LNCaP clone FGC (cell line): ENCODE measurements around the gene CYP27C1.

ENCODE experiments used
- DNase-seq: peaks from one replicate; pipeline ENCODE4 v3.0.0-alpha.2; 2011; ENCODE audit warnings: low read depth
- H3K4me3 ChIP-seq: 2 replicates; pipeline ENCODE4 v1.5.1; 2011; ENCODE audit warnings: mild to moderate bottlenecking, low read depth, low read length, control low read depth
- TF ChIP-seq, protein P1 (sequence below): IDR thresholded peaks from 2 replicates; pipeline ENCODE4 v1.5.1; 2012; ENCODE audit warnings: mild to moderate bottlenecking; ENCODE audit not compliant: control insufficient read depth, insufficient read depth; ENCODE audit errors: extremely low read depth

The CYP27C1 gene

DNA sequence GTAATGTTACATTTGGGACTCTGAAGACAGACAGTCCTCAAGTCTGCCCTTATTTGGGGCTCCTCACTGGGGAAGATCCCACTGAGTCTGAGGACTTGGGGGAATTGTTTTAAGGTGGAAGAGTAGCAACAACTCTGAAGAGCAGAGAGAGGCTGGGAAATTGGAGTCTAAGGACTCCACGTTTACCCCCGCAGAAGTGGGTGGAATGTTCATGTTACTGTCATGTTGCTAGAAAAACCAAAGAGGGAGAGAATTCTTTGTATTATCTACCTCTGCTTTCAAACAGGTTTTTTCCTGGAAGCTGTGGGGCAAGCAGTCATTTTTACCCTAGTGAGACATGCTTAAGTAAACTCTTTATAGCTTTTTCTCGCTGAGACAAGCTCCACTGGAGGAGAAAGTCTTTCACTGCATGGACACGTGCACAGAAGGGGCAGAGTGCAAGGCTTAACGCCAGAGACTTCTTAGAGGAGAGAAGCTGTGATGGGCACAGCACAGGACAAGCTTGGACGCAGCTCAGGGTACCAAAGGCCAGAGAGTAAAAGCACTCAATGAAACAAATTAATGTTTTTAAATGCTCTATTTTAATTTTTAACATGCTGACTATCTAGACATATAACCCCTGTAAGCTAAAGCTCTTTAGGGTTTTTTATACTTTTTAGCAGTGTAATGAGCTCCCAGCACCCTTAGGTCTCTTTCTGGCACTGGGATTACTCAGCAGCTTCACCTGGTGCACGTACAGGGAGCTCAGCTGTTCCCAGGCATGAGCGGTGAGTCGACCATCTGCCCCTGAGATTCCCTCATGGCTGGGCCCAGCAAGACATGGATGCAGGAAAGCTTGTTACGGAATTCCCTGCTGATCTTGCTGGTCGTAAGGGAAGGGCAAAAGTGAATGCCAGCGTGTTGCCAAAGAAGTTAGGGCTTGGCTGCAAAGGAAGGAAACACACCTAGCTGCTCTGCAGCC is 58.6 kb downstream of the CYP27C1 start:
- H3K4me3 ChIP-seq = no peak overlapping the region
- TF ChIP-seq, protein P1, sequence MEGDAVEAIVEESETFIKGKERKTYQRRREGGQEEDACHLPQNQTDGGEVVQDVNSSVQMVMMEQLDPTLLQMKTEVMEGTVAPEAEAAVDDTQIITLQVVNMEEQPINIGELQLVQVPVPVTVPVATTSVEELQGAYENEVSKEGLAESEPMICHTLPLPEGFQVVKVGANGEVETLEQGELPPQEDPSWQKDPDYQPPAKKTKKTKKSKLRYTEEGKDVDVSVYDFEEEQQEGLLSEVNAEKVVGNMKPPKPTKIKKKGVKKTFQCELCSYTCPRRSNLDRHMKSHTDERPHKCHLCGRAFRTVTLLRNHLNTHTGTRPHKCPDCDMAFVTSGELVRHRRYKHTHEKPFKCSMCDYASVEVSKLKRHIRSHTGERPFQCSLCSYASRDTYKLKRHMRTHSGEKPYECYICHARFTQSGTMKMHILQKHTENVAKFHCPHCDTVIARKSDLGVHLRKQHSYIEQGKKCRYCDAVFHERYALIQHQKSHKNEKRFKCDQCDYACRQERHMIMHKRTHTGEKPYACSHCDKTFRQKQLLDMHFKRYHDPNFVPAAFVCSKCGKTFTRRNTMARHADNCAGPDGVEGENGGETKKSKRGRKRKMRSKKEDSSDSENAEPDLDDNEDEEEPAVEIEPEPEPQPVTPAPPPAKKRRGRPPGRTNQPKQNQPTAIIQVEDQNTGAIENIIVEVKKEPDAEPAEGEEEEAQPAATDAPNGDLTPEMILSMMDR = no peak
- no peak for DNase-seq

DNA sequence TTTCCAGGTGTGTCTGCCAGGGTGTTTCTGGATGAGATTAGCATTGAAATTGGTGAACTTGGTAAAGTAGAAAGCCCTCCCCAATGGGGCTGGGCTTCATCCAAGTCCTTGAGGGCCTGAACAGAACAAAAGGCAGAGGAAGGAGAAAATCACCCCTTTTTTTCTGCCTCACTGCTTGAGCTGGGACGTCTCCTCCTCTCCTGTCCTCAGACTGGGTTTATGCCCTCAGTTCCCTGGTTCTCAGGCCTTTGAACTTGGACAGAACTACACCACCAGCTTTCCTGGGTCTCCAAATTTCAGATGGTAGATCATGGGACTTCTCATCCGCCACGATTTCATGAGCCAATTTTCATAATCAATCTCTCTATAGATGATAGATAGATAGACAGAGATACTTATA is 59.4 kb downstream of the CYP27C1 start:
- no peak for DNase-seq
- TF ChIP-seq, protein P1 = no peak
- no peak overlapping the region for H3K4me3 ChIP-seq

DNA sequence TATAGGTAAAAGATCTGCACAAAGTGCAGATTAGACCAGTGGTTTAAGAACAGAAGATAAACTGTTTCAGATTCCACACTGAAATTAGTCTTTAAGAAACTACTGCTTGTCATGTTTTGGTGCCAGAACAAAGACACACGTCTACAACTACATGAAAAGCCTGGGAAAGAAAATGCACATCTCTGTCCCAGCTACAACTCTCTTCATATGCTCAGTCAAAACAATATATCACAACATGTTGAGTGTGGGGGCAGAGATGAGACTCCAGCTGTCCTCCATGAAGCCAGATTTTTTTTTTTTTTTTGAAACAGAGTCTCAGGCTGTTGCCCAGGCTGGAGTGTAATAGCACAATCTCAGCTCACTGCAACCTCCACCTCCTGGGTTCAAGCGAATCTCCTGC is 60.6 kb downstream of the CYP27C1 start:
- no peak overlapping the region for H3K4me3 ChIP-seq
- TF ChIP-seq, protein P1 = no peak
- no peak for DNase-seq

DNA sequence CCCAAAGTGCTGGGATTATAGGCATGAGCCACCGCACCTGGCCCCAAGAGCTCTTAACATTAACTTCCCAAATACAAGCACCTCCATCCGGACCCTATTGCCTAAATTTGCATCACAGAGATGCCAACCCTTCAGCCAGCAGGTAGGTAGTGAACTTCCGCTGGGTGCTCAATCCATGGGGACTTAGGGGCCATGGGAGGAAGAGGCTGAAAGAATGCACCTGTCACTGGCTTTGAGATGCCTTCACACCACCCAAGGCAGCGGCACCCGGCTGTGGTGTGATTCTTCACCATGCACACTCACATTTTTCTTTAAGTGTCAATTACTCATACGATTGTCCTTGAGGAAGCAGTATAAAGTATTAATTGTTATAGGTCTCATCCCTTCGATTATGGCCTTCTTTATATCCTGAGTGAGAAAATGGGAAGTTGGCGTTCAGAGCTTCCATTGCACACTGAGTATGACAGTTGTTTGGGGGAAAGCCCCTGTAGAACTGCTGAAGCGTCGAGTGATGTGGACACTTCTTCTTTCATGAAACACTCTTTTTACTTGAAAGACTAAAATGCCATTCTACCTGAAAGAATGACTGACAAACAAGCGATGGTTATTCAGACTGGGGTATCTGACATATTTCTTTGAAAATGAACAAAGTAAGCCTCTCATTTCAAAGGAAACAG is 61.3 kb downstream of the CYP27C1 start:
- TF ChIP-seq, protein P1 = no peak
- no peak for DNase-seq
- no peak overlapping the region for H3K4me3 ChIP-seq

DNA sequence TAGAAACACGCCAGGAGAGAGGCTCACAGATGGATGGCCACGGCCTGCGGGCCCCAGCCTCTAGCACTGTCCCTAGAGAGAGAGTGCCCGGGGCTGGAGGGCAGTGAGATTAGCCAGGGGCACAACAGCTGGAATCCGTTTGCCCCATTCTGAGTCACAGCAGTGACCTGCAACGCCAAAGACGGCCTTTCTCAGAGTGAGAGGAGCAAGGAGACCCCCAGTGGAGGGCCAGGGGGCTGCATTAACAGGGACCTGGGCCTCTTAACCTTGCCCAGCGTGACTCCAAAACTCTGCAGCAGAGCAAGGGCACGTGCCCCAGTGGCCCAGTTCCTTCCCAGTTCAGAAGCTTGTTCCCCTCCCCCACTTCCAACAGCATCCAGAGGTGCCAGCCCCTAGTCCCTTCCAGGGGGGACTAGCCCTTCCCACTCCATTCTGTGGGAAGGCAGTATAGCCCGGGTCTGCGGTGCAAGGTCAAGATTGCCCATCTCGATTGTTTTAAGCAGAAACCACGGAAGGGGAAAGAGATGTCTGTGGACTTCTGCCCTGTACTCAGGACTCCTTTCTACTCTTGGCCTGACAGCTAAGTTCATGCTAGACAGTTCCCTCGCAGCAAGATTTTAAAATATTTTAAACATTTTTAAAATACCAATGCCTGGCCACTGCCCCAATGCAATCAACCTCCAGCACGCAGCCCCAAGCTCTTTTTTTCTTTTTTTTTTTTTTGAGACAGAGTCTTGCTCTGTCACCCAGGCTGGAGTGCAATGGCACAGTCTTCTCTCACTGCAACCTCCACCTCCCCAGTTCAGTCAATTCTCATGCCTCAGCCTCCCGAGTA is 62.2 kb downstream of the CYP27C1 start:
- H3K4me3 ChIP-seq = no peak overlapping the region
- no peak for DNase-seq
- TF ChIP-seq, protein P1 = no peak

DNA sequence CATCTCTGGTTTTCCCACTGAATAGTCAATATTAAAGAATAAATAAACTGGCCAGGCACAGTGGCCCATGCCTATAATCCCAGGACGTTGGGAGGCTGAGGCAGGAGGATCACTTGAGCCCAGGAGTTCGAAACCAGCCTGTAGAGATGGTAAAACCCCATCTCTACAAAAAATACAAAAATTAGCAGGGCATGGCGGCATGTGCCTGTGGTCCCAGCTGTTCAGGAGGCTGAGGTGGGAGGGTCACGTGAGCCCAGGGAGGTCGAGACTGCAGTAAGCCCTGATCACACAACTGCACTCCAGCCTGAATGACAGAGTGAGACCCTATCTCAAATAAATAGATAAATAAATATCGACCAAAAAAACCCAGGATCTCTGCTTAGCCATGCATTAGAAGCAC is 63.0 kb downstream of the CYP27C1 start:
- H3K4me3 ChIP-seq = no peak overlapping the region
- no peak for DNase-seq
- TF ChIP-seq, protein P1 = no peak
